DND-41 (cell line): ENCODE data around the gene TCF12.

Source experiments
- ATAC-seq: fragments of 200-7000 bp; cut with Tn5 transposase; 3 replicates; pipeline ENCODE4 v1.9.1; 2021; ENCODE audit warnings: low read depth; ENCODE audit not compliant: insufficient read depth
- DNase-seq: peaks from one replicate; pipeline ENCODE4 v3.0.0-alpha.2; 2020
- H2AFZ ChIP-seq: 2 replicates; pipeline ENCODE4 v1.6.0; 2012; ENCODE audit warnings: low read depth, low read length
- H3K27ac ChIP-seq: 2 replicates; pipeline ENCODE4 v1.5.1; 2012; ENCODE audit warnings: low read length, inconsistent platforms
- H3K27me3 ChIP-seq: fragments of 200-600 bp; sonication (generic); 2 replicates; pipeline ENCODE4 v1.6.0; 2012; ENCODE audit warnings: low read length, mild to moderate bottlenecking, inconsistent platforms; ENCODE audit not compliant: insufficient read depth, poor library complexity
- H3K36me3 ChIP-seq: 2 replicates; pipeline ENCODE4 v1.5.1; 2012; ENCODE audit warnings: low read length, inconsistent platforms; ENCODE audit not compliant: insufficient read depth
- H3K4me1 ChIP-seq: 2 replicates; pipeline ENCODE4 v1.5.1; 2012; ENCODE audit warnings: mild to moderate bottlenecking, low read length; ENCODE audit not compliant: insufficient read depth
- H3K4me2 ChIP-seq: 2 replicates; pipeline ENCODE4 v1.6.0; 2012; ENCODE audit warnings: mild to moderate bottlenecking, moderate library complexity, low read length, inconsistent platforms; ENCODE audit not compliant: insufficient read depth
- H3K4me3 ChIP-seq, 2 experiments: fragments of 200-600 bp in 1 of 2; shearing (Covaris generic) in 1 of 2; 2 replicates each; pipeline ENCODE4 v1.5.1; 2012 to 2016; ENCODE audit warnings: inconsistent platforms in 2 of 2, low read length in 2 of 2, mild to moderate bottlenecking in 2 of 2, low read depth in 1 of 2, moderate library complexity in 1 of 2
- H3K79me2 ChIP-seq: 2 replicates; pipeline ENCODE4 v1.6.0; 2012; ENCODE audit warnings: low read length, inconsistent platforms; ENCODE audit not compliant: insufficient read depth
- H3K9ac ChIP-seq: 2 replicates; pipeline ENCODE4 v1.6.0; 2012; ENCODE audit warnings: low read depth, mild to moderate bottlenecking, inconsistent platforms, low read length, moderate library complexity
- H3K9me3 ChIP-seq: 2 replicates; pipeline ENCODE4 v1.5.1; 2012; ENCODE audit warnings: low read length, moderate library complexity, mild to moderate bottlenecking, inconsistent platforms; ENCODE audit not compliant: insufficient read depth, severe bottlenecking
- H4K20me1 ChIP-seq: 2 replicates; pipeline ENCODE4 v1.6.0; 2012; ENCODE audit warnings: low read length; ENCODE audit not compliant: insufficient read depth
- CTCF ChIP-seq: IDR thresholded peaks from 2 replicates; pipeline ENCODE4 v1.5.1; 2012; ENCODE audit warnings: borderline replicate concordance, low read length, moderate library complexity, mild to moderate bottlenecking; ENCODE audit not compliant: poor library complexity, severe bottlenecking; ENCODE audit errors: extremely low read depth
- EZH2 ChIP-seq: IDR thresholded peaks from 3 replicates; pipeline ENCODE4 v1.6.1; 2012; ENCODE audit warnings: borderline replicate concordance, low read depth, mild to moderate bottlenecking, moderate library complexity, low read length, inconsistent platforms; ENCODE audit not compliant: severe bottlenecking

Gene TCF12

GRCh38 chr15:56883088-56883487 lies 35.4 kb upstream of the TCF12 start:
- no peak for DNase-seq
- Histone ChIP-seq H3K4me2 (no peak overlapping the region), H3K36me3 (no peaks in the 10 kb centered on the region), H3K27ac (no peak overlapping the region), H3K9me3 (no peaks in the 10 kb centered on the region), H2AFZ (no peak overlapping the region), H3K4me1 (peaks cover 16% of the 10 kb centered on the region), H4K20me1 (no peaks in the 10 kb centered on the region), H3K27me3 (no peaks in the 10 kb centered on the region), H3K4me3 (no peak overlapping the region), H3K79me2 (0 out of 2 replicates have a peak, but pooled peaks cover 2% of the 10 kb centered on the region), H3K9ac (no peak overlapping the region)
- TF ChIP-seq EZH2 (no peak), CTCF (no peak)
- no peak for ATAC-seq

DNA sequence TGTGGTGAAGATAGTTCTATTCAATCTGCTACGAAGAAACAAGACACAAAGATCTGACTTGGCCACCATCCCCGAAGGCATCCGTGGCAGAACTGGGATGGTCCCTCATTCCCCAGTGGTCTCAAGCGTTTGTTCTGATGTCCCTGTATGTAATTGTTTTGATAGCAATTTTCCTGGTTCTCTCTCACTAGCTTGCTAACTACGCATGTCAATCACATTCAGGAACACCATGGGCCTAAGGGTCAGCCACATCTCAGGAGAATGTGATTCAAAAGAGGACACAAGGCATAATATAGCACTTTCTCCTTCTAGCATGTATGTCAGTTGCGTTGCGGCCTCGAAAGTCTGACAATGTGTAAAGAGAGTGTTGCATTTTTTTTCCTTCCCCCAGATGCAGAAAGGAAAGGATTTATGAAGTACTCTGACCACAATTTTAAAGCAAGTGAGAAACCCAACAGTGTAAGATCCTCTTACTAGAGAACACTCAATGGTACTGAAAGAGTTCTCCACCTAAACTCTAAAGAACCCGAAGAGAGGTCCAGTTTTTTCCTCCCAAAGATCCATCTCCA lies 32.0 kb upstream of the TCF12 start:
- no peak; the same call in 2 of the 3 replicates for ATAC-seq
- H2AFZ ChIP-seq = peak overlapping the region; percentile 98

GRCh38 chr15:56886932-56887781 lies 31.3 kb upstream of the TCF12 start:
- no peaks in the 10 kb centered on the region for H3K9me3 ChIP-seq
- H2AFZ ChIP-seq = peak overlapping the region; percentile 98
- no peaks in the 10 kb centered on the region for H4K20me1 ChIP-seq
- ATAC-seq (peak; percentile 93), DNase-seq (peak; percentile 89)
- H3K27ac ChIP-seq = peak overlapping the region; percentile 82
- H3K27me3 ChIP-seq = no peaks in the 10 kb centered on the region
- peak overlapping the region; percentile 69 for H3K4me2 ChIP-seq
- H3K4me3 ChIP-seq = peak overlapping the region; percentile 40 to 65
- H3K9ac ChIP-seq = peak overlapping the region; percentile 78
- TF ChIP-seq EZH2 = no peak
- peak; percentile 11 for TF ChIP-seq CTCF
- no peaks in the 10 kb centered on the region for H3K36me3 ChIP-seq
- H3K4me1 ChIP-seq = peaks cover 27% of the 10 kb centered on the region
- 0 out of 2 replicates have a peak, but pooled peaks cover 2% of the 10 kb centered on the region for H3K79me2 ChIP-seq

More for the DNA sequence above, 32.0 kb upstream of the TCF12 start:
- Histone ChIP-seq H3K4me1 (peaks cover 27% of the 10 kb centered on the region), H3K27ac (peak overlapping the region; percentile 82), H3K4me3 (peak overlapping the region; percentile 40 to 65; a peak in 3 of 4 replicates), H3K4me2 (peak overlapping the region; percentile 69), H3K27me3 (no peaks in the 10 kb centered on the region), H3K9ac (peak overlapping the region; percentile 78), H4K20me1 (no peaks in the 10 kb centered on the region), H3K79me2 (0 out of 2 replicates have a peak, but pooled peaks cover 2% of the 10 kb centered on the region), H3K36me3 (no peaks in the 10 kb centered on the region), H3K9me3 (no peaks in the 10 kb centered on the region)
- TF ChIP-seq CTCF (no peak), EZH2 (no peak)
- peak; percentile 9 for DNase-seq
